HG02885 (cell line): ENCODE data around the gene OGFR.
"Not testable (repeated sequence)": the region's sequence is repeated elsewhere in the genome, so short reads cannot be mapped to it uniquely, and the experiment has no call there.

Source experiments
- ATAC-seq: cut with Tn5 transposase; IDR thresholded peaks from one replicate; pipeline ENCODE4 v1.9.1; 2021; ENCODE audit warnings: mild to moderate bottlenecking; ENCODE audit not compliant: unreplicated experiment, poor library complexity

Gene OGFR

GRCh38 chr20:62853304-62853703 lies 48.7 kb downstream of the OGFR start:
- not testable (repeated sequence) for ATAC-seq

- ATAC-seq = no peak
These were observed 49.5 kb downstream of the OGFR start for GRCh38 chr20:62854121-62854520.

GRCh38 chr20:62855120-62855519 lies 50.5 kb downstream of the OGFR start:
- no peak for ATAC-seq

- no peak for ATAC-seq
These were observed 52.4 kb downstream of the OGFR start for GRCh38 chr20:62856931-62857619.

- ATAC-seq = no peak
These were observed 53.6 kb downstream of the OGFR start for GRCh38 chr20:62858058-62858830.

GRCh38 chr20:62859721-62860120 lies 55.1 kb downstream of the OGFR start:
- ATAC-seq = no peak

- no peak for ATAC-seq
These were observed 55.8 kb downstream of the OGFR start for GRCh38 chr20:62860391-62860923.

GRCh38 chr20:62860924-62861691 lies 56.5 kb downstream of the OGFR start:
- peak; percentile 41 for ATAC-seq

GRCh38 chr20:62861726-62862336 lies 57.2 kb downstream of the OGFR start, which contains the start of gene TCFL5:
Gene TCFL5 (minus strand): TSS chr20:62861822. CDS start chr20:62861670, 152 bp downstream.
- peak; percentile 70 for ATAC-seq
